H1 (cell line): Measurements from ENCODE around the gene MESD. TPM values are rescaled to one million over a fixed set of nuclear protein-coding genes. Genes with fewer than 3 reads are reported as not detected.
A peak's percentile ranks its signal among the peaks of the same experiment; 100 is the strongest.

Experiments used
- CTCF ChIA-PET: fragments of 300-600 bp; sonication (Branson Sonifier 250); formaldehyde crosslinking; loops from one replicate; lab custom pipeline; 2021; ENCODE audit not compliant: partially characterized antibody; lab: Charles Lee
- POLR2A ChIA-PET: fragments of 300-600 bp; sonication (Branson Sonifier 250); formaldehyde crosslinking; loops from one replicate; lab custom pipeline; 2021; ENCODE audit warnings: inconsistent platforms; ENCODE audit not compliant: partially characterized antibody; lab: Charles Lee
- DNase-seq, 2 experiments: peaks; one replicate each; pipeline versions ENCODE4 v3.0.0 to v3.0.0-alpha.2; 2010 to 2022; ENCODE audit warnings: low spot score in 2 of 2, low read depth in 1 of 2, mixed read lengths in 1 of 2
- FAIRE-seq: peaks from 2 replicates; lab custom pipeline; 2011; peaks lifted over from hg19 to GRCh38; lab: Jason Lieb, UNC
- H2AFZ ChIP-seq: 2 replicates; pipeline ENCODE4 v1.8.1; 2012; ENCODE audit warnings: low read length, inconsistent platforms
- H2AK5ac ChIP-seq: 2 replicates; pipeline ENCODE4 v1.6.1; 2013; ENCODE audit warnings: low read depth, low read length
- H2BK120ac ChIP-seq: replicated peaks from 2 replicates; pipeline ENCODE3; 2013; ENCODE audit warnings: low read depth, low read length, inconsistent platforms
- H2BK12ac ChIP-seq: 2 replicates; pipeline ENCODE4 v1.6.1; 2013; ENCODE audit warnings: low read depth, low read length
- H2BK15ac ChIP-seq: 2 replicates; pipeline ENCODE4 v1.6.1; 2013; ENCODE audit warnings: low read length
- H2BK20ac ChIP-seq: 2 replicates; pipeline ENCODE4 v1.6.1; 2013; ENCODE audit warnings: low read length
- H2BK5ac ChIP-seq: 2 replicates; pipeline ENCODE4 v1.6.1; 2013; ENCODE audit warnings: low read depth, low read length
- H3K14ac ChIP-seq: 2 replicates; pipeline ENCODE4 v1.6.1; 2013; ENCODE audit warnings: inconsistent platforms; ENCODE audit not compliant: insufficient read length
- H3K18ac ChIP-seq: 2 replicates; pipeline ENCODE4 v1.6.1; 2013; ENCODE audit warnings: low read length; ENCODE audit errors: extremely low read depth
- H3K23ac ChIP-seq: 2 replicates; pipeline ENCODE4 v1.6.1; 2013; ENCODE audit warnings: inconsistent platforms; ENCODE audit not compliant: insufficient read length
- H3K23me2 ChIP-seq: 2 replicates; pipeline ENCODE4 v1.6.1; 2013; ENCODE audit warnings: low read depth, low read length
- H3K27ac ChIP-seq: 2 replicates; pipeline ENCODE4 v1.6.1; 2011; ENCODE audit warnings: low read depth, low read length, inconsistent platforms
- H3K27me3 ChIP-seq, 4 experiments: replicated peaks in 1 of 4; 1 replicate in 1 of 4; 2 replicates in 3 of 4; pipeline versions ENCODE4 v1.6.1 to v1.8.1; 2011 to 2013; ENCODE audit warnings: low read length in 3 of 4, mild to moderate bottlenecking in 3 of 4, inconsistent platforms in 2 of 4, mixed read lengths in 2 of 4, moderate library complexity in 1 of 4; ENCODE audit not compliant: control insufficient read depth in 3 of 4, insufficient read depth in 3 of 4; ENCODE audit errors: extremely low read depth in 1 of 4
- H3K36me3 ChIP-seq, 4 experiments: 2 replicates each; pipeline versions ENCODE4 v1.6.1 to v1.8.1; 2011 to 2013; ENCODE audit warnings: mild to moderate bottlenecking in 4 of 4, low read length in 3 of 4, moderate library complexity in 2 of 4, control low read depth in 1 of 4, inconsistent platforms in 1 of 4; ENCODE audit not compliant: insufficient read depth in 4 of 4, control insufficient read depth in 2 of 4
- H3K4ac ChIP-seq: replicated peaks from 2 replicates; pipeline ENCODE3; 2013; ENCODE audit warnings: low read length, low read depth, mixed read lengths, inconsistent platforms; ENCODE audit not compliant: insufficient read length
- H3K4me1 ChIP-seq, 4 experiments: replicated peaks in 1 of 4; 1 replicate in 1 of 4; 2 replicates in 3 of 4; pipeline versions ENCODE4 v1.6.1 to v1.8.1; 2011 to 2013; ENCODE audit warnings: low read length in 3 of 4, inconsistent platforms in 2 of 4, mixed read lengths in 1 of 4; ENCODE audit not compliant: insufficient read depth in 4 of 4, control insufficient read depth in 3 of 4
- H3K4me2 ChIP-seq, 2 experiments: 2 replicates each; pipeline versions ENCODE4 v1.6.1 to v1.8.1; 2011 to 2013; ENCODE audit warnings: low read depth in 2 of 2, low read length in 2 of 2, control low read depth in 1 of 2, inconsistent platforms in 1 of 2, mild to moderate bottlenecking in 1 of 2; ENCODE audit not compliant: insufficient read depth in 1 of 2
- H3K4me3 ChIP-seq, 4 experiments: fragments of 200-600, 300-600 bp in 1 of 4; sonication (generic), shearing (Covaris generic), sonication (Bioruptor Twin) in 1 of 4; 2 replicates each; pipeline versions ENCODE4 v1.5.1 to v1.8.1; 2011 to 2016; ENCODE audit warnings: low read length in 4 of 4, low read depth in 3 of 4, control low read depth in 2 of 4, inconsistent platforms in 2 of 4, mild to moderate bottlenecking in 2 of 4, mixed read lengths in 1 of 4, moderate library complexity in 1 of 4; ENCODE audit not compliant: insufficient read depth in 2 of 4; ENCODE audit errors: extremely low read depth in 1 of 4
- H3K56ac ChIP-seq: replicated peaks from 2 replicates; pipeline ENCODE3; 2013; ENCODE audit warnings: low read depth, mild to moderate bottlenecking, mixed read lengths, low read length, inconsistent platforms; ENCODE audit not compliant: insufficient read length
- H3K79me1 ChIP-seq: 2 replicates; pipeline ENCODE4 v1.6.1; 2013; ENCODE audit warnings: low read depth, low read length, control low read depth
- H3K79me2 ChIP-seq, 2 experiments: 2 replicates each; pipeline versions ENCODE4 v1.6.1 to v1.8.1; 2012 to 2013; ENCODE audit warnings: low read length in 2 of 2, mild to moderate bottlenecking in 2 of 2, inconsistent platforms in 1 of 2; ENCODE audit not compliant: insufficient read depth in 2 of 2, control insufficient read depth in 1 of 2
- H3K9ac ChIP-seq, 4 experiments: replicated peaks in 1 of 4; 1 replicate in 1 of 4; 2 replicates in 3 of 4; pipeline versions ENCODE4 v1.6.1 to v1.8.1; 2011 to 2013; ENCODE audit warnings: low read depth in 3 of 4, low read length in 3 of 4, control low read depth in 2 of 4, mild to moderate bottlenecking in 2 of 4, moderate library complexity in 2 of 4, inconsistent platforms in 1 of 4; ENCODE audit errors: extremely low read depth in 1 of 4
- H3K9me3 ChIP-seq, 2 experiments: 2 replicates each; pipeline versions ENCODE4 v1.6.1 to v1.8.1; 2012 to 2013; ENCODE audit warnings: mild to moderate bottlenecking in 2 of 2, moderate library complexity in 2 of 2, control low read depth in 1 of 2, inconsistent platforms in 1 of 2, low read depth in 1 of 2, low read length in 1 of 2, mixed read lengths in 1 of 2; ENCODE audit not compliant: insufficient read depth in 2 of 2
- H4K20me1 ChIP-seq, 2 experiments: replicated peaks in 1 of 2; 2 replicates each; pipeline versions ENCODE3 to v1.8.1; 2011 to 2013; ENCODE audit warnings: inconsistent platforms in 2 of 2, low read length in 2 of 2, mild to moderate bottlenecking in 1 of 2; ENCODE audit not compliant: insufficient read depth in 2 of 2, control insufficient read depth in 1 of 2
- H4K5ac ChIP-seq: 2 replicates; pipeline ENCODE4 v1.6.1; 2013; ENCODE audit warnings: low read length, low read depth, mixed read lengths, inconsistent platforms; ENCODE audit not compliant: insufficient read length
- H4K8ac ChIP-seq: 2 replicates; pipeline ENCODE4 v1.8.0; 2013; ENCODE audit warnings: mild to moderate bottlenecking, moderate library complexity, low read length, inconsistent platforms; ENCODE audit not compliant: insufficient read depth; ENCODE audit errors: extremely low read depth
- H4K91ac ChIP-seq: replicated peaks from 2 replicates; pipeline ENCODE3; 2013; ENCODE audit warnings: low read length, mixed read lengths, inconsistent platforms; ENCODE audit not compliant: insufficient read length
- SIX5 ChIP-seq: IDR thresholded peaks from 2 replicates; pipeline ENCODE4 v1.6.1; 2011; ENCODE audit warnings: mild to moderate bottlenecking, low read depth, low read length
- WGBS, 2 experiments: shearing (Covaris generic) in 1 of 2; methylation state at CpG; one replicate each; pipeline versions ENCODE4 v1.1.6 to v1.1.7; 2013 to 2015; ENCODE audit warnings: low lambda C conversion rate in 2 of 2, mixed read lengths in 2 of 2, inconsistent platforms in 1 of 2, low coverage in 1 of 2, missing lambda C conversion rate in 1 of 2; ENCODE audit not compliant: insufficient replicate concordance in 2 of 2, insufficient coverage in 1 of 2, insufficient read length in 1 of 2; ENCODE audit errors: extremely low coverage in 1 of 2, missing lambda C conversion rate in 1 of 2; 5-methylcytosine and 5-hydroxymethylcytosine counted together
- polyA plus RNA-seq, 7 experiments: library from polyadenylated mRNA; depleted of rRNA in 3 of 7; stranded (reverse) in 5 of 7; unstranded in 2 of 7; fragments of >200 nt in 5 of 7; fragments of 200-250 nt in 2 of 7; gene quantifications; 1 replicate in 5 of 7; 2 replicates in 1 of 7; 4 replicates in 1 of 7; pipeline versions ENCODE4 v1.2.1 to v1.2.3, GENCODE V29; 2011 to 2013; ENCODE audit warnings: missing spikeins in 2 of 7, mixed read lengths in 2 of 7
- total RNA-seq: library from RNA; stranded (reverse); fragmentation: NEBNext Ultra II Directional; extraction: Animal tissue kit (Norgen Biotek cat#: 25700); gene quantifications from 2 replicates; pipeline ENCODE4 v1.2.1, GENCODE V29; 2021

MESD gene
- total and polyA plus RNA-seq, 2 of the 8 experiments (the other 6 are each of a cell fraction or from before 2014, with no cell fraction given) = 11.0 to 28.3 TPM

DNA sequence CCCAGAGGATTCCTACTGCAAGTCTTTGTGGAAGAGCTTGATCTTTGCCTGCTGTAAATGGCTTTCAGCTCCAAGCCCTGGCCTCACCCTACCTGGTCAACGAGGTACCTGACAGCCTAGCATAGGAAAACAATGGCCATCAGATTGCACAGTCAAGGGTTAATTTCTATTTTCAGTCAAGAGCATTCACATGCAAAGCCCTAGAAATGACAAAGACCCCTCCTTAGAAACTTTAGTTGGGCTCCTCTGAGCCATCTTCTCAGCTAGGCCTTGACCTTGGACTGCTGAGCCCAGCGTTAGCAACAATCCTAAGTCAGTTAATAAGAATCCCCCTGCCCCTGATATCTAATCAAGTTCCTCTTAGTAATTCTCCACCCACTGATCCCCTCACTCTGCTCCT, 18.5 kb downstream of the MESD start:
- Histone ChIP-seq H2BK12ac (no peak overlapping the region), H3K18ac (no peak overlapping the region), H2BK20ac (no peak overlapping the region; the same call in 1 of the 2 replicates), H4K91ac (no peak overlapping the region), H3K27ac (no peak overlapping the region), H3K79me2 (peaks cover 0 to 17% of the 10 kb centered on the region in 2 experiments; a peak in 2 of 4 replicates), H2BK15ac (no peak overlapping the region), H3K23ac (no peak overlapping the region), H3K14ac (no peak overlapping the region), H3K4me1 (peaks cover 13 to 30% (median 21%) of the 10 kb centered on the region in 4 experiments), H4K20me1 (peaks cover 0 to 8% of the 10 kb centered on the region in 2 experiments), H2AFZ (no peak overlapping the region), H4K5ac (no peak overlapping the region), H3K23me2 (no peaks in the 10 kb centered on the region), H3K36me3 (peaks cover 0 to 3% (median 0%) of the 10 kb centered on the region in 4 experiments; a peak in 1 of 8 replicates), H2BK5ac (no peak overlapping the region), H4K8ac (no peak overlapping the region), H2BK120ac (no peak overlapping the region), H3K4me3 (no peak overlapping the region), H3K27me3 (no peaks in the 10 kb centered on the region), H3K9ac (no peak overlapping the region), H2AK5ac (no peak overlapping the region), H3K4ac (no peak overlapping the region), H3K4me2 (peak overlapping the region; percentile 36 to 43; a peak in 2 of 4 replicates), H3K56ac (no peak overlapping the region), H3K9me3 (no peaks in the 10 kb centered on the region), H3K79me1 (peaks cover 7% of the 10 kb centered on the region)
- 54% methylated on average over 2 of the region's 2 CpGs; no CpG with 5 or more reads in 1 of the 2 experiments for WGBS, 2 experiments
- DNase-seq (peak in 1 of 2 experiments; percentile 39), FAIRE-seq (no peak)
- CTCF ChIA-PET = interaction anchor here (1.0 to 5.9 kb wide), 14 partner anchors 9 to 517 kb away, joined by 3 to 94 read pairs (median 11); partner anchors contain the start of gene CEMIP
- POLR2A ChIA-PET = interaction anchor here (1.4 kb wide), 1 partner anchor 14 kb away, joined by 4 read pairs; no protein-coding TSS in a partner anchor
- no peak for TF ChIP-seq SIX5
